ENCODE measurements around the gene ADH1A. TPM values are rescaled to one million over a fixed set of nuclear protein-coding genes. Genes with fewer than 3 reads are reported as not detected.
"Not testable (repeated sequence)": the region's sequence is repeated elsewhere in the genome, so short reads cannot be mapped to it uniquely, and the experiment has no call there.

Gene ADH1A
- total RNA-seq, 1 experiment from 2014 or later, result not detected

DNA sequence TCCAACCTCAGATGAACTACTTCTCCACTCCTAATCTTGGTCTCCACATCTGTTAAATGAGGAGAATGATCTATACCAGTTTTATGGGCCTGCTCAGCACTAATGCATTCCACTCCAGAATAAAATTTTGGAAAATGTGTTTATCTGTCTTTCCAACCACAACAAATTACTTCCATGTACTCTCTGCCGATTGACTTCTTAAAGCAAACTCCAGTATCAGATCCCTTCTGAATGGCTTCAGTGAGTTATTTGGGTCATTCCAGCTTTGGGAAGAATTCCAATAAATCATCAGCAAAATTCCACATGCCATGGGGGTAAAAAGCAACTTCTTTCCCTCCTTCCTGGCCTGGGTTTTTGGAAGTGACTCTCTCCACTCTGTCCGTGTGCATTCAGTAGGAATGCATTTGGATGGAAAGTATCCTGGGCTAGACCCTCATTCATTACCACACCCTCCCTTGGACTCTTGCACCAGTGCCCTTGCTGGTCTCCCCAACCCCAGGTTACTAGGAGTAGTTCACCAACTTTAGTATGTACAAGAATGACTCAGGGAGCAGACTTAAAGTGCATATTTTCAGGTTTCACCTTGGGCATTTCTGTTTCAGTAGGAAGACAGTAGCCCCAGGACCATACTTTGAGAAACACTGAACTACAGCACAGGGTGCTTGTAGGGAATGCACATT lies 56.3 kb downstream of the ADH1A start (continued):
- TF ChIP-seq CEBPB (IDR thresholded peaks at IDR 0.05; ENCODE audit: low read depth), result no peak

DNA sequence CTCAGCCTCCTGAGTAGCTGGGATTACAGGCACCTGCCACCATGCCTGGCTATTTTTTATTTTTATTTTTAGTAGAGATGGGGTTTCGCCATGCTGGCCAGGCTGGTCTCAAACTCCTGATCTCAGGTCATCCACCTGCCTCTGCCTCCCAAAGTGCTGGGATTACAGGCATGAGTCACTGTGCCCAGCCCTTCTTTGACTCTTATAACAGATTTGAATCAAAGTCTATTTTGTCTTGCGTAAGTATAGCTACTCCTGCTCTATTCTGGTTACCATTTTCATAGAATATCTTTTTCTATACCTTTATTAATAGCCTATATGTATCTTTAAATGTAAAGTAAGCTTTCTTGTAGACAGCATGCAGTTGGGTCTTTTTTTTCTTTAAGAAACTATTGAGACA lies 57.4 kb downstream of the ADH1A start:
- H3K27ac ChIP-seq (ENCODE audit: low read depth, low read length); BruUV-seq (replicated peaks); H3K27me3 ChIP-seq (ENCODE audit: insufficient read depth, low read length); H3K9ac ChIP-seq (ENCODE audit: low read length); H4K20me1 ChIP-seq (ENCODE audit: insufficient read depth); H3K36me3 ChIP-seq (ENCODE audit: control insufficient read depth in 1 of 2, insufficient read depth in 2 of 2, low read length in 2 of 2); DNase-seq (ENCODE audit: low read depth, low spot score); H3K9me3 ChIP-seq (ENCODE audit: control insufficient read depth in 1 of 2, insufficient read depth in 1 of 2, low read depth in 1 of 2, low read length in 2 of 2); intact Hi-C loops (cut with micrococcal nuclease); RAD21 ChIA-PET (ENCODE audit: low non-redundant PET in 1 of 2, low total read pairs in 2 of 2, uncharacterized antibody in 2 of 2, unreplicated experiment in 2 of 2); H3K9me2 ChIP-seq (ENCODE audit: insufficient read depth); H3K79me2 ChIP-seq (ENCODE audit: insufficient read depth, low read length); H3K4me2 ChIP-seq (ENCODE audit: low read length); POLR2A ChIA-PET; CTCF ChIA-PET; H3K4me1 ChIP-seq (ENCODE audit: control insufficient read depth in 1 of 2, insufficient read depth in 2 of 2, low read length in 2 of 2); H2AFZ ChIP-seq (ENCODE audit: low read depth, low read length, poor library complexity, severe bottlenecking); H3K4me3 ChIP-seq (replicated peaks in 1 of 2; ENCODE audit: low read depth in 1 of 2, low read length in 2 of 2); ATAC-seq: not testable (repeated sequence)

DNA sequence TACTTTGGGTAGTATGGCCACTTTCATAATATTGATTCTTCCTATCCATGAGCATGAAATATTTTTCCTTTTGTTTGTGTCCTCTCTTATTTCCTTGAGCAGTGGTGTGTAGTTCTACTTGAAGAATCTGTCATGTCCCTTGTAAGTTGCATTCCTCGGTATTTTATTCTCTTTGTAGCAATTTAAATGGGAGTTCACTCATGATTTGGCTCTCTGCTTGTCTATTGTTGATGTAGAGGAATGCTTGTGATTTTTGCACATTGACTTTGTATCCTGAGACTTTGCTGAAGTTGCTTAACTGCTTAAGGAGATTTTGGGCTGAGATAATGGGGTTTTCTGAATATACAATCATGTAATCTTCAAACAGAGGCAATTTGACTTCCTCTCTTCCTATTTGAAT lies 62.1 kb downstream of the ADH1A start:
- H3K36me3 ChIP-seq (ENCODE audit: control insufficient read depth in 1 of 2, insufficient read depth in 2 of 2, low read length in 2 of 2); H3K4me1 ChIP-seq (ENCODE audit: control insufficient read depth in 1 of 2, insufficient read depth in 2 of 2, low read length in 2 of 2); H3K79me2 ChIP-seq (ENCODE audit: insufficient read depth, low read length); H2AFZ ChIP-seq (ENCODE audit: low read depth, low read length, poor library complexity, severe bottlenecking); intact Hi-C loops (cut with micrococcal nuclease); H3K4me2 ChIP-seq (ENCODE audit: low read length); H3K27ac ChIP-seq (ENCODE audit: low read depth, low read length); H3K27me3 ChIP-seq (ENCODE audit: insufficient read depth, low read length); H3K9me2 ChIP-seq (ENCODE audit: insufficient read depth); H3K9me3 ChIP-seq (ENCODE audit: control insufficient read depth in 1 of 2, insufficient read depth in 1 of 2, low read depth in 1 of 2, low read length in 2 of 2); H4K20me1 ChIP-seq (ENCODE audit: insufficient read depth); H3K9ac ChIP-seq (ENCODE audit: low read length); DNase-seq (ENCODE audit: low read depth, low spot score); BruUV-seq (replicated peaks); RAD21 ChIA-PET (ENCODE audit: low non-redundant PET in 1 of 2, low total read pairs in 2 of 2, uncharacterized antibody in 2 of 2, unreplicated experiment in 2 of 2); H3K4me3 ChIP-seq (replicated peaks in 1 of 2; ENCODE audit: low read depth in 1 of 2, low read length in 2 of 2); ATAC-seq; CTCF ChIA-PET; POLR2A ChIA-PET: not testable (repeated sequence)

DNA sequence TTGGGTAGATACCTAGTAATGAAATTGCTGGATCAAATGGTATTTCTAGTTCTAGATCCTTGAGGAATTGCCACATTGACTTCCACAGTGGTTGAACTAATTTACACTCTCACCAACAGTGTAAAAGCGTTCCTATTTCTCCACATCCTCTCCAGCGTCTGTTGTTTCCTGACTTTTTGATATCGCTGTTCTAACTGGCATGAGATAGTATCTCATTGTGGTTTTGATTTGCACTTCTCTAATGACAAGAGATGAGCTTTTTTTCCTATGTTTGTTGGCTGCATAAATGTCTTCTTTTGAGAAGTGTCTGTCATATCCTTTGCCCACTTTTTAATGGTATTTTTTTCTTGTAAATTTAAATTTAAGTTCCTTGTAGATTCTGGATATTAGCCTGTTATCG lies 63.1 kb downstream of the ADH1A start:
- intact Hi-C loops (cut with micrococcal nuclease); H3K4me2 ChIP-seq (ENCODE audit: low read length); RAD21 ChIA-PET (ENCODE audit: low non-redundant PET in 1 of 2, low total read pairs in 2 of 2, uncharacterized antibody in 2 of 2, unreplicated experiment in 2 of 2); H3K4me3 ChIP-seq (replicated peaks in 1 of 2; ENCODE audit: low read depth in 1 of 2, low read length in 2 of 2); H3K4me1 ChIP-seq (ENCODE audit: control insufficient read depth in 1 of 2, insufficient read depth in 2 of 2, low read length in 2 of 2); BruUV-seq (replicated peaks); H3K27ac ChIP-seq (ENCODE audit: low read depth, low read length); CTCF ChIA-PET; H4K20me1 ChIP-seq (ENCODE audit: insufficient read depth); H3K36me3 ChIP-seq (ENCODE audit: control insufficient read depth in 1 of 2, insufficient read depth in 2 of 2, low read length in 2 of 2); H2AFZ ChIP-seq (ENCODE audit: low read depth, low read length, poor library complexity, severe bottlenecking); H3K27me3 ChIP-seq (ENCODE audit: insufficient read depth, low read length); H3K9me2 ChIP-seq (ENCODE audit: insufficient read depth); H3K79me2 ChIP-seq (ENCODE audit: insufficient read depth, low read length); H3K9ac ChIP-seq (ENCODE audit: low read length); DNase-seq (ENCODE audit: low read depth, low spot score); POLR2A ChIA-PET; H3K9me3 ChIP-seq (ENCODE audit: control insufficient read depth in 1 of 2, insufficient read depth in 1 of 2, low read depth in 1 of 2, low read length in 2 of 2); ATAC-seq: not testable (repeated sequence)

Other genes with a start within 250 kb of the ADH1A start
- 163 TPM for gene ADH5, start 202.2 kb downstream of the ADH1A start, total RNA-seq (2021; ENCODE audit: unreplicated experiment)
- gene ADH4, start 146.7 kb downstream of the ADH1A start, total RNA-seq (2021; ENCODE audit: unreplicated experiment), result 0.25 TPM
- gene ADH6, start 71.7 kb downstream of the ADH1A start, total RNA-seq (2021; ENCODE audit: unreplicated experiment), result not detected
- 1.8 TPM for gene ADH1B, start 30.4 kb upstream of the ADH1A start, total RNA-seq (2021; ENCODE audit: unreplicated experiment)
- not detected for gene ADH1C, start 61.8 kb upstream of the ADH1A start, total RNA-seq (2021; ENCODE audit: unreplicated experiment)
- gene ADH7, start 144.4 kb upstream of the ADH1A start, total RNA-seq (2021; ENCODE audit: unreplicated experiment), result not detected
- gene C4orf17, start 220.0 kb upstream of the ADH1A start, total RNA-seq (2021; ENCODE audit: unreplicated experiment), result not detected

Data from HCT116 (cell line).